Endothelial cell of umbilical vein (primary cell): ENCODE data around the gene TCTN2. TPM values are rescaled to one million over a fixed set of nuclear protein-coding genes. Genes with fewer than 3 reads are reported as not detected.

Experiments
- BruUV-seq: library from RNA; stranded (reverse); fragments of 400-500 nt; replicated peaks from 2 replicates; lab custom pipeline; 2021; lab: Mats Ljungman, UMichigan
- CTCF ChIA-PET: fragments of 300-600, 350-600 bp; sonication (Branson Sonifier 250); formaldehyde crosslinking; loops from one replicate; lab custom pipeline; 2021; ENCODE audit warnings: antibody characterized with exemption, inconsistent platforms; lab: Charles Lee
- POLR2A ChIA-PET: fragments of 300-600, 350-600 bp; sonication (Branson Sonifier 250); formaldehyde crosslinking; loops from one replicate; lab custom pipeline; 2021; ENCODE audit warnings: antibody characterized with exemption, inconsistent platforms; lab: Charles Lee
- DNase-seq: peaks from one replicate; pipeline ENCODE4 v3.0.0-alpha.2; 2011; ENCODE audit warnings: low read depth, low spot score
- FAIRE-seq: peaks from 2 replicates; lab custom pipeline; 2011; peaks lifted over from hg19 to GRCh38; lab: Jason Lieb, UNC
- H2AFZ ChIP-seq: 2 replicates; pipeline ENCODE4 v1.6.0; 2012; ENCODE audit warnings: low read depth, low read length, control low read depth, inconsistent platforms
- H3K27ac ChIP-seq: 2 replicates; pipeline ENCODE4 v1.5.1; 2011; ENCODE audit warnings: low read depth, mild to moderate bottlenecking, control low read depth, low read length, moderate library complexity; ENCODE audit not compliant: insufficient read depth
- H3K27me3 ChIP-seq, 2 experiments: 2 replicates each; pipeline versions ENCODE4 v1.6.0 to v1.6.1; 2011; ENCODE audit warnings: low read length in 2 of 2, mixed read lengths in 1 of 2; ENCODE audit not compliant: control insufficient read depth in 2 of 2, insufficient read depth in 2 of 2
- H3K36me3 ChIP-seq, 2 experiments: 2 replicates in 1 of 2; 3 replicates in 1 of 2; pipeline ENCODE4 v1.5.1; 2011; ENCODE audit warnings: low read length in 2 of 2, mild to moderate bottlenecking in 1 of 2, moderate library complexity in 1 of 2; ENCODE audit not compliant: control insufficient read depth in 2 of 2, insufficient read depth in 2 of 2; ENCODE audit errors: extremely low read depth in 1 of 2
- H3K4me1 ChIP-seq: 3 replicates; pipeline ENCODE4 v1.5.1; 2011; ENCODE audit warnings: mild to moderate bottlenecking, low read length; ENCODE audit not compliant: control insufficient read depth, insufficient read depth; ENCODE audit errors: extremely low read depth
- H3K4me2 ChIP-seq: 2 replicates; pipeline ENCODE4 v1.6.1; 2011; ENCODE audit warnings: low read length, control low read depth, mixed read lengths; ENCODE audit not compliant: insufficient read depth
- H3K4me3 ChIP-seq, 3 experiments: fragments of 200-600 bp in 1 of 3; sonication (generic), shearing (Covaris generic) in 1 of 3; replicated peaks in 1 of 3; 2 replicates each; pipeline ENCODE4 v1.5.1; 2011 to 2016; ENCODE audit warnings: control low read depth in 3 of 3, low read length in 3 of 3, mild to moderate bottlenecking in 2 of 3, inconsistent platforms in 1 of 3, low read depth in 1 of 3, moderate library complexity in 1 of 3; ENCODE audit not compliant: insufficient read depth in 1 of 3
- H3K79me2 ChIP-seq: 2 replicates; pipeline ENCODE4 v1.6.0; 2012; ENCODE audit warnings: low read length, inconsistent platforms; ENCODE audit not compliant: control insufficient read depth, insufficient read depth
- H3K9ac ChIP-seq: replicated peaks from 2 replicates; pipeline ENCODE3; 2011; ENCODE audit warnings: low read length, control low read depth; ENCODE audit not compliant: insufficient read depth; ENCODE audit errors: extremely low read depth
- H3K9me1 ChIP-seq: replicated peaks from 3 replicates; pipeline ENCODE4 v1.6.0; 2011; ENCODE audit warnings: mild to moderate bottlenecking, low read length; ENCODE audit not compliant: control insufficient read depth, insufficient read depth; ENCODE audit errors: extremely low read depth
- H3K9me3 ChIP-seq: replicated peaks from 2 replicates; pipeline ENCODE4 v1.5.1; 2012; ENCODE audit warnings: low read length, inconsistent platforms; ENCODE audit not compliant: control insufficient read depth, insufficient read depth
- H4K20me1 ChIP-seq: replicated peaks from 2 replicates; pipeline ENCODE3; 2011; ENCODE audit warnings: mild to moderate bottlenecking, low read length; ENCODE audit not compliant: control insufficient read depth, insufficient read depth; ENCODE audit errors: extremely low read depth
- CTCF ChIP-seq, 2 donors: IDR thresholded peaks; 1 replicate in 1 of 2; 2 replicates in 1 of 2; pipeline ENCODE4 v1.5.1; 2011; ENCODE audit warnings: low read length in 2 of 2, mild to moderate bottlenecking in 2 of 2, moderate library complexity in 2 of 2, control low read depth in 1 of 2, inconsistent platforms in 1 of 2, low read depth in 1 of 2; ENCODE audit not compliant: insufficient read depth in 1 of 2; ENCODE audit errors: extremely low read depth in 1 of 2
- EZH2 ChIP-seq: IDR thresholded peaks from 2 replicates; pipeline ENCODE4 v1.6.1; 2012; ENCODE audit warnings: borderline replicate concordance, low read depth, mild to moderate bottlenecking, moderate library complexity, low read length, inconsistent platforms; ENCODE audit not compliant: severe bottlenecking
- FOS ChIP-seq: IDR thresholded peaks from 2 replicates; pipeline ENCODE4 v1.6.1; 2011; ENCODE audit warnings: mild to moderate bottlenecking, low read length, moderate library complexity, borderline replicate concordance; ENCODE audit not compliant: insufficient read depth
- GATA2 ChIP-seq: IDR thresholded peaks from 2 replicates; pipeline ENCODE4 v1.7.0; 2011; ENCODE audit warnings: low read depth, mild to moderate bottlenecking, moderate library complexity, mixed read lengths, low read length; ENCODE audit not compliant: insufficient read length, insufficient read depth
- JUN ChIP-seq: IDR thresholded peaks from 2 replicates; pipeline ENCODE4 v1.6.1; 2011; ENCODE audit warnings: borderline replicate concordance, low read depth; ENCODE audit not compliant: insufficient read length, insufficient read depth
- MAX ChIP-seq: IDR thresholded peaks from 2 replicates; pipeline ENCODE4 v1.6.1; 2011; ENCODE audit not compliant: insufficient read depth, insufficient read length
- MYC ChIP-seq: IDR thresholded peaks from one replicate; pipeline ENCODE4 v1.6.1; 2011; ENCODE audit warnings: mild to moderate bottlenecking, low read depth, low read length
- POLR2A ChIP-seq: IDR thresholded peaks from 2 replicates; pipeline ENCODE4 v1.6.1; 2012; ENCODE audit warnings: low read depth, mild to moderate bottlenecking, control low read depth, low read length
- POLR2AphosphoS5 ChIP-seq: IDR thresholded peaks from 2 replicates; pipeline ENCODE4 v1.6.1; 2012; ENCODE audit warnings: low read depth, mild to moderate bottlenecking, control low read depth, low read length, moderate library complexity; ENCODE audit not compliant: insufficient read depth
- dilution Hi-C: fragments of 300-500 bp; cut with MboI; formaldehyde crosslinking; loops from one replicate; pipeline ENCODE4 v1.15.0; 2019; ENCODE audit warnings: low sequenced_read_pairs; ENCODE audit not compliant: extremely low pct_ligation_motif_present
- intact Hi-C: fragments of 100-400 bp; cut with micrococcal nuclease; formaldehyde crosslinking; loops from one replicate; pipeline ENCODE4 v1.10.0; 2022
- polyA plus RNA-seq, 4 experiments: library from polyadenylated mRNA; depleted of rRNA in 3 of 4; stranded (reverse) in 3 of 4; unstranded in 1 of 4; fragments of >200 nt; gene quantifications; 2 replicates each; pipeline versions ENCODE4 v1.2.1 to v1.2.3, GENCODE V29; 2011 to 2012; ENCODE audit warnings: missing spikeins in 1 of 4
- total RNA-seq: library from RNA; stranded (reverse); gene quantifications from 2 replicates; pipeline ENCODE4 v1.2.3, GENCODE V29; 2021

TCTN2 gene
- total and polyA plus RNA-seq, 2 donors (not counting 3 experiments of a cell fraction or from before 2014, with no cell fraction given) = 11.2 to 16.7 TPM

DNA sequence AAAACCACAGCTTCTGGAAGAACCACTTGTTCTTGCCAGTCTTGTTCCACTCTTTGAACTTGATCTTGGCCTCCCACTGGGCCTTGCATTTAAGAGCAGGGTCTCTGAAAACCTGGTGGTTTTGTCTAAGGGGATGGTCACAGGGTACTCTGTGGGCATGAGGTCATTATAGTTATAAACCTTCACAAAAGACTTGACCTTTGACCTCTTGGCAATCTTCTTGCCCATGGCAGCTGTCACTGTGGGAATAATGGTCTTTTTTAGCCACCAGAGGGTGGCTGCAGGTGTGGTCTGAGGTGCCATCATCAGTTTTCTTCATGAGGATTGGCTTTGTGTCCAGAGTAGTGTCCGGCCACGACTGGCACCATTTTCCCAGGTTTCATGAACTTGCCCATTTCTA lies 50.3 kb downstream of the TCTN2 start:
- no peak overlapping the region for H3K4me2 ChIP-seq
- no TSS peak for BruUV-seq
- POLR2A ChIA-PET = no interaction called here

DNA sequence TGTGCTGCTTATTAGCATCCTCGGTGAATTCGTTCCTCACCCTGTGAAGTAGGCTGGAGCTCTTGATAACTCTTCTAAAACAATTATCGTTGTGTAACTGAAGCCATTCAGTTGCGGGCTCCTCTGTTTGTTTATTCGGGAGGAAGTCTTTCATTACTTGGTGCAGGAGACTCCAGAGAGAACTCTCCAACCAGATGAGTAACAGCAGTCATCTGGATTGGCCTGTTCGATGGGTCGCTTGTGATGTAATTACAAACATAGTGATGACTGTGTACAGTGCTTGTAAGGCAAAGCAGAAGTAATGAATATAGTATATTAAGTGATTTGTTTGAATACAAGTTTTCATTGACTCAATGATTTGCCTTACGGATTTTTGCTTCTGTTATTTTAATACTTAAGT lies 52.1 kb downstream of the TCTN2 start:
- Histone ChIP-seq H3K79me2 (no peaks in the 10 kb centered on the region), H3K4me2 (no peak overlapping the region), H3K27ac (no peak overlapping the region), H3K9ac (no peak overlapping the region), H4K20me1 (no peaks in the 10 kb centered on the region), H3K9me1 (no peaks in the 10 kb centered on the region), H3K4me1 (peaks cover 10% of the 10 kb centered on the region), H2AFZ (no peak overlapping the region), H3K36me3 (peaks cover 12 to 14% of the 10 kb centered on the region in 2 experiments), H3K27me3 (no peaks in the 10 kb centered on the region), H3K4me3 (no peak overlapping the region), H3K9me3 (no peaks in the 10 kb centered on the region)
- DNase-seq = no peak
- no TSS peak for BruUV-seq
- intact Hi-C loops (no loop called here), dilution Hi-C loops (no loop called here)
- TF ChIP-seq POLR2AphosphoS5 (no peak), EZH2 (no peak), CTCF (IDR thresholded peaks at IDR 0.05; ENCODE audit: extremely low read depth in 1 of 2, insufficient read depth in 1 of 2, low read depth in 1 of 2, low read length in 2 of 2) (no peak), JUN (no peak), MAX (no peak), MYC (no peak), FOS (no peak), GATA2 (no peak), POLR2A (no peak)
- FAIRE-seq = no peak
- POLR2A ChIA-PET = no interaction called here
- CTCF ChIA-PET = no interaction called here

More for the DNA sequence above, 50.3 kb downstream of the TCTN2 start:
- Histone ChIP-seq H3K4me3 (no peak overlapping the region), H3K9me3 (no peaks in the 10 kb centered on the region), H4K20me1 (no peaks in the 10 kb centered on the region), H3K27ac (no peak overlapping the region), H3K9ac (no peak overlapping the region), H3K9me1 (no peaks in the 10 kb centered on the region), H3K27me3 (no peaks in the 10 kb centered on the region), H3K36me3 (peaks cover 9 to 10% of the 10 kb centered on the region in 2 experiments), H3K79me2 (no peaks in the 10 kb centered on the region), H3K4me1 (peaks cover 10% of the 10 kb centered on the region), H2AFZ (no peak overlapping the region)
- CTCF ChIA-PET = interaction anchor here (0.7 kb wide), 1 partner anchor 9 kb away, joined by 3 read pairs; the partner anchor contains the start of gene ATP6V0A2
- TF ChIP-seq FOS = no peak
- DNase-seq (no peak), FAIRE-seq (no peak)
- intact Hi-C loops (no loop called here), dilution Hi-C loops (no loop called here)
